ENCODE results near the gene ZYX.

ZYX gene

GRCh38 chr7:143363016-143363937 lies 17.9 kb upstream of the ZYX start:
- peak; percentile 62 for DNase-seq

- no peak for DNase-seq
These were observed 13.2 kb upstream of the ZYX start for GRCh38 chr7:143367972-143368371.

DNA sequence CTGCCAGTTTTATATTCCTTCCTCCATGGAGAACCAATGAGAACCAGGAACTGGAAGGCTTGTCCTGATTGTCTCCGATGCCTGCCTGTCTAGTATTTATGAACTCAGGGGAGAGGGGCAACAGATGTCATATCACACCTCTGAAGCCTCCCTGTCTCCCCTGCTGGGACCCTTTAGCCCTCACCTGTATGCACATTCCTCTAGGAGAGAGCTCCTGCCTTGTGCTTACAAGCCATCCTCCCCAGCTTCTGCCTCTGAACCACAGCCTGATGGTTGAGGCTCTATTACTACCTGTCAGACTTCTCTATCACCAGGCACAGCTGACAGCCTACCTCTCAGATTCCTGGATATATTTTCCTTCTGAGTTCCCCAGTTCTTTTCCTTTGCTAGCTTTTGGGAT lies 12.8 kb upstream of the ZYX start:
- DNase-seq, result no peak

DNA sequence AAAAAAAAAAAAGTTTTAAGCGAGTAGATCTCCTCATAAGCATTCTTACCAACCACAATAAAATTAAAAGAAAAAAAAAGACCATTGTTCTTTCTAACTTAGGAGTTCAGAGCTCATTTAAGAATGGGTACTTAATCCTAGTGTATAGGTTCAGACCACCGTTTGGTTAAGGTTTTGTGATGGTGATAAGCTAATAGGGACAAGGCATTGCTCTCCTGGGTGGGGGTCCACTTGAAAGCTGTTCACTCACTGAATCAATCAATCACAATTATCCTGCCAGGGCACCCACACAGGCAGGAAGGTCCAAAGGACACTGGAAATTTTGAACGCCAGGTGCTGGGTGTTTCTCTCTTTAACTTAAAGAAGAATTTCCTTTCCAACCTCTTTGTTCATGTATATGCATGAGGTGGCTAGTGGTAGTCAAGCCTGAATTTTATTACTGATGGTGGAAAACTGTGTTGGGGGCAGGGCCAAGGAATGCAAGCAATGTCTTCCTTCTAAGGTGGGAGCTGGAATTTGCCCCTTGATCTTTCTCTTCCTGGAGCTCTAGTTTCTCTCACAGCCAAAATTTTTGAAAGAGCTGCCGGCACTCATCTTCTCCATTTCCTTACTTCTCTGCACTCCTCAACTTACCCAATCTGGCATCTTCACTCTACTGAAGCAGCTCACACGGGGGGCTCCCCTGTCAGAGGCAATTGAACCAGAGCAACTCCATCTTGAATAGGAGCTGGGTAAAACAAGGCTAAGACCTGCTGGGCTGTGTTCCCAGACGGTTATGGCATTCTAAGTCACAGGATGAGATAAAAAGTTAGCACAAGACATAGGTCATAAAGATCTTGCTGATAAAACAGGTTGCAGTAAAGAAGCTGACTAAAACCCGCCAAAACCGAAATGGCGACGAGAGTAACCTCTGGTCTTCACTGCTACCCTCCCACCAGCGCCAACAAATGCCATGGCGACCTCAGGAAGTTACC lies 11.2 kb upstream of the ZYX start:
- DNase-seq, result no peak

- no peak for DNase-seq
These were observed 9.1 kb upstream of the ZYX start for GRCh38 chr7:143372070-143372469.

GRCh38 chr7:143373255-143373794 lies 7.8 kb upstream of the ZYX start:
- DNase-seq, result no peak

DNA sequence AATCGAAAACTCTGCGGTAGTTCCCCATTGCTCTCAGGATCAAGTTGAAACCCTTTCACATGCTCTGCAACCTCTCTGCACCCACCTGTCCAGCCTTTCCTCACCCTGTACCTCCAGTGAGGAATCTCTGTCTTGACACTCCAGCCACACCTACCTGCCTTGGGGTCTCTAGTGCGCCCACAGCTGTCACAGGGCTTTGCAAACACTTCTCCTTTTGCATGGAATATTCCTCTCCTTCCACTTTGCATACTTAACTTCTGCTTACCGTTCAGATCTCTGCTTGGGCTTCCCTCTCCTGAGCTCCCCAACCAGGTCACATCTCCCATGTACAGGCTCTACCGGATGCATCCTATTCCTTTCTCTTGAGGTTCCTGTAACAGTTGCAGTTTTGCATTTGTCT lies 6.6 kb upstream of the ZYX start:
- no peak for DNase-seq

- no peak for DNase-seq
These were observed 5.7 kb upstream of the ZYX start for GRCh38 chr7:143375298-143376034.

DNA sequence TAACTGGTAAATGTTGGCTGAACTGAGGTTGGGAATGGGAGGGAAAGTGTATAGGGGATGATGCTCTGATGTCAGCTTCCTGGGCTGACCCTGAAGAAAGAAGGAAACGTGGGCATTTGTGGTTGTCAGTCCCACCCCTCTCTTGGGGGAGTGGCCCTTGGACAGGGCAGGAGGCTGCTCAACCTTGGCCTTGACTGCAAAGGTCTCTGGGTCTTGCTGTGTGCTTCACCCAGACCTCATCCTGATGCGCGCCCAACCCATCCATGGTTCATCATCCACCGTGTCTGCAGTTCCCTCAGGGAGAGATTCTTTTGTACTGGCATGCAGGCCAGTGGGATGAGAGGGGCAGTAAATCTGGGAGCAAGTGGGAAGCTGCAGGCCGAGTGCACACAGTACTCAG lies 4.7 kb upstream of the ZYX start:
- no peak for DNase-seq

GRCh38 chr7:143379611-143380259 lies 1.4 kb upstream of the ZYX start:
- DNase-seq, result no peak

DNA sequence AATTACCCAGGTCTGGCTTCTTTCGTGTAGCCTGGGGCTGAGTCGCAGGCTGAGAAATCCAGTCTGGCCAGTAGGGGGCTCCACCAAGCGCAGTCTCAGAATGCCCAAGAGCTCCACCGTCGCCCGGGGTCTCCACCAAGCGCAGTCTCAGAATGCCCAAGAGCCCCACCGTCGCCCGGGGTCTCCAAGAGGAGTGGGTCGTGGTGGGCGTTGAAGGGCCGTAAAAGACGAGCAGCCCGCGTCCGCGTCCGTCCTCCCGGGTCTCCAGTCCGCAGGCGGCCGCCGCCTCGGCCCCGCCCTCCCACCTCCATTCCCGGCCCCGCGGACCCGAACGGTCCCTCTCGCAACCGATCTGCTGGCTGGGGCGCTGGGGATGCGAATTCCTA lies 892 bp upstream of the ZYX start:
- DNase-seq, result peak; percentile 96

DNA sequence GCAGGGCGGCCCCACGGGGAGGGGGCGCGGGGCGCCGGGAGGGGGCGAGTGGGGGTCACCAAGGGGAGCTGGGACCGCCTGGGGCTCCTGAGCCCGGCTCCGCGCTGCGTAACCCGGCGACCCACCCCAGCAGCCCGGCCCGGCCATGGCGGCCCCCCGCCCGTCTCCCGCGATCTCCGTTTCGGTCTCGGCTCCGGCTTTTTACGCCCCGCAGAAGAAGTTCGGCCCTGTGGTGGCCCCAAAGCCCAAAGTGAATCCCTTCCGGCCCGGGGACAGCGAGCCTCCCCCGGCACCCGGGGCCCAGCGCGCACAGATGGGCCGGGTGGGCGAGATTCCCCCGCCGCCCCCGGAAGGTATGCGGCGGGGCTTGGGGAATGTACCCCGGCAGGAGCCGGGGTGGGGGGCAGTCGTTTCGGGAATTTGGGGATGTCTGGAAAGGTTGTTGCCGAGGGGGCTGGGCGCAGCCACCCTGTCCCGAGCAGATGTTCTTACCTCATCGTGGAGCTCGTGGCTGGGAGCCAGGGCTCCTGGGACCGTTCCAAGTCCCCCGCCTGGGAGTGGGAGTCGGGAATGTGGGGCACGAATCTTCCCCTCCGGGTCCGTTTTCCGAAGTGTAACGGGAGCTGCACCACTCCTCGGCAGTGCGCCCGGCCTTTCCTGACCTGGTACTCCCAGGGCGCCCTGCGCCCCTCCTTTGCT lies 431 bp downstream of the ZYX start:
- DNase-seq, result peak; percentile 56

DNA sequence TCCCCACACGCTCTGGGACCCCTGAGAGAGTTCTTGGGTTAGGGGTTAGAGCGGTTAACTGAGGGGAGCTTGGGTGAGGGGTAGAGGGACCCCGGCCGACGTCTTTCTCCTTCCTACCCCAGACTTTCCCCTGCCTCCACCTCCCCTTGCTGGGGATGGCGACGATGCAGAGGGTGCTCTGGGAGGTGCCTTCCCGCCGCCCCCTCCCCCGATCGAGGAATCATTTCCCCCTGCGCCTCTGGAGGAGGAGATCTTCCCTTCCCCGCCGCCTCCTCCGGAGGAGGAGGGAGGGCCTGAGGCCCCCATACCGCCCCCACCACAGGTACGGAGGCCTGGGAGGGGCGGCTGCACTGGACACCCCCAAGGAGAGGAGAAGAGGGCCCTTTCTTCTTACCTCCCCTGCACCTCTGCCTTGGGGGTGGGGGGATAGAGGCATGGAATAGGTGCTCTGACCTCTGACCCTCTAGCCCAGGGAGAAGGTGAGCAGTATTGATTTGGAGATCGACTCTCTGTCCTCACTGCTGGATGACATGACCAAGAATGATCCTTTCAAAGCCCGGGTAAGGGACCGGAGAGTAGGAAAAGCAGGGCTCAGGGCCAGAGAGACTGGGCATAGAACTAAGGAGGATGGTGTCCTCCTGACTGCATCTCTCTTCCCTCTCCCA lies 1.1 kb downstream of the ZYX start:
- DNase-seq, result no peak

GRCh38 chr7:143382791-143383641 lies 1.9 kb downstream of the ZYX start:
- no peak for DNase-seq

DNA sequence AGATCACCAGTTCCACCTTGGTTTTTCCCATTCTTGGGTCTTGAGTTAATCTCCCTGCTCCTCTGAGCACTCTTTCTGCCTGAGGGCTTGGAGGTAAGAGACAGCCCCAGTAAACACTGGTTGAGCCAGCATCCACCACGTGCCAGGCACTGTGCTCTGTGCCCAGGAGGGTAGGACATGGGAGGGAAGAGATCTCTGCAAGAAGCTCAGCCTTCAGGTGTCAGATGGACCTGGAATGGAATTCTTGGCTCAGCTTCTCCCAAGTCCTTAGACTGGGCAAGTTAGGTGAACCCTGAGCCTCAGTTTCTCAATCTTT lies 2.5 kb downstream of the ZYX start:
- no peak for DNase-seq

DNA sequence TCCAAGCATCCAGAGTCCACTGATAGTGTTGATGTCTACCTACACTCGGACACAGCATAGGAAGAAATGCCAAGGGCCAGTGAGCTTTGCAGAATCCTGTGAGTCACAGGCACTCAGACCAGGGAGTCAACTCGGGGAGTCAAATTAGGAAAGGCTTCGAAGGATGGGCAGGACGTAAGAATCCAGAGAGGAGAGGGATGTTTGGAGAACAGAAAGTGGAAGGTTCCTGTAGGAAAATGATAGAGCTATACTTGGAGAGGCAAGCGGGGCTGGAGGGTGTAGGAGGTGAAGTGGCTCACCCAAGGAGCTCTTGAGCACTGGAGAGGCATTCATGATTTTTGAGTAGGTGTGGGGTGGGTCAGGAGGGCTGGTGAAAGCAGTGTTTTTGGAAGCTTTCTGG lies 3.0 kb downstream of the ZYX start:
- no peak for DNase-seq

DNA sequence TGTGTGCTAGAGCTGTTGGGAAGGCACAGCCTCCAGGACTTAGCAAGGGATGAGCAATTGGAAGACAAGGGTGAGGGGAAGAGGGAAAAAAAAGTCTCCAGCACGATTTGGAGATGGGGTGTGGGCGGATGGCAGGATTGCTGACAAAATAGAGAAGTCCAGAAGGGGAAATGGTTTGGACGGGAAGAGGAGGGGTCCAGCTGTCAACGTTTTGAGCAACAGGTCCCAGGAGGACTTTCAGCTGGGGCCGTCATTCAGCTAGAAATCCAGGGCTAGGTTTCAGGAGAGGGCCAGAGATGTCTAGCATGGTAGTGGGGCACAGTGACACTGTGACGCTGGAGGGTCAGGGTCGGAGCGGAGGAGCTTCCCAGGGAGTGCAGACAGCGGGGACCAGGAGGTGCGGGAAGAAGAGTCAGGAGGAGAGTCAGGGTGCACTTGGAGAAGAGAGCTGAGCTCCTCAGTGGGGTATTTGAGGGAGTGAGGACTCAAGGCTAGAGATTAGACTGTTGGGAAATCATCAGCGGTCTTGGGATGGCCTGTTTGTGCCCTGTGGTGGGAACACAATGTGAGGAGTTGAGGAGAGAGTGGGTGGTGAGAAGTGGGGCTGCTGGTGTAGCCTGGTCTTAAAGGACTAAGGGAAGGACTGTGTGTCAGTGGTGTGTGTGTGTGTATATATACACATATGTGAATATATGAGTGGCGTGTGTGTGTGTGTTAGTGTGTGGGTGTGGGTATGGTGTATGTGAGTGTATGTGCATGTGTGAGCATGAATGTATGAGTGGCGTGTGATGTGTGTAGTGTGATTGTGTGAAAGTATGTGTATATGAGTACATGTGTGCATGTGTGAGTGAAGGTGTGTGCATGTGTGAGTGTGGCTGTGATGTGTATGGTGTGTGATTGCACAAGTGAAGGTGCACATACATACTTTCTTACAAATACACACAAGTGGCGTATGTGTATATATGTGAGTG lies 3.8 kb downstream of the ZYX start:
- DNase-seq, result no peak

GRCh38 chr7:143385891-143386781 lies 5.0 kb downstream of the ZYX start:
- DNase-seq, result no peak

Data from retina (tissue), 1 donor.